Hematopoietic multipotent progenitor cell treated with erythropoietin and hydrocortisone succinate and interleukin-3 and kit ligand, for 6 days (in vitro differentiated cells): ENCODE data around the gene P2RY6.

Experiments
- DNase-seq: peaks from one replicate; pipeline ENCODE4 v3.0.0-alpha.2; 2015

The P2RY6 gene

DNA sequence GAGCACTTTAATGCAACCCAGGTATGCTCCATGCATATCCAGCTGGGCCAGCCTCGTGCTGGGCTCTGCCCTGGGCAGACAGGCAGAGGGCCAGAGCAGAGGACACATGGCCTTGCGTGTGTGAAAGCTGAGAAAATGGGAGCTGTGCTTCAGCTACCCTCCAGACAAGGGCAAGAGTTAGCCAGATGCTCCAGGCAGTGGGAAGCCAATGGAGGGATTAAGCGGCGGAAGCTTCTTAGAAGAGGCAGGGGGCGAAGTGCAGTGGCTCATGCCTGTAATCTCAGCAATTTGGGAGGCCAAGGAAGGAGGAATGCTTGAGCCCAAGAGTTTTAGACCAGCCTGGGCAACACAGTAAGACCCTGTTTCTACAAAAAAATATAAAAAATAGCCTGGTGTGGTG lies 26.1 kb downstream of the P2RY6 start:
- DNase-seq: no peak

DNA sequence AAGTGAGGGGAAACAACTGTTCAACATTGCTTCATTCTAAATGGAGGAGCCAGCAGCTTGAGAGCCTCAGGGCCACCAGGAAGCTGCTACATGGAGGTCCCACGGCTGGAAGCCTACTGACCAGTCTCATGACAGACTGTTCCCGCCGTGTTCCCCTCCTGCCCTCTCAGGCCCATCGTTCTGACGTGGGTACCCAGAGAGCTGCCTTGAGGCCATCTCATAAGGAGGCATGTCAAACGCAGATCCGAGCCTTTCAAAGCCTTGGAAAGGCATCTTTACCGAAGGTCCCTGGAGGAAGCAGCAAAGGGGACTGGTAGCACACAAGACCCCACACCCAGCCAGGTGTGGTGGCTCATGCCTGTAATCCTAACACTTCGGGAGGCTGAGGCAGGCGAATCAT lies 27.6 kb downstream of the P2RY6 start:
- no peak for DNase-seq

DNA sequence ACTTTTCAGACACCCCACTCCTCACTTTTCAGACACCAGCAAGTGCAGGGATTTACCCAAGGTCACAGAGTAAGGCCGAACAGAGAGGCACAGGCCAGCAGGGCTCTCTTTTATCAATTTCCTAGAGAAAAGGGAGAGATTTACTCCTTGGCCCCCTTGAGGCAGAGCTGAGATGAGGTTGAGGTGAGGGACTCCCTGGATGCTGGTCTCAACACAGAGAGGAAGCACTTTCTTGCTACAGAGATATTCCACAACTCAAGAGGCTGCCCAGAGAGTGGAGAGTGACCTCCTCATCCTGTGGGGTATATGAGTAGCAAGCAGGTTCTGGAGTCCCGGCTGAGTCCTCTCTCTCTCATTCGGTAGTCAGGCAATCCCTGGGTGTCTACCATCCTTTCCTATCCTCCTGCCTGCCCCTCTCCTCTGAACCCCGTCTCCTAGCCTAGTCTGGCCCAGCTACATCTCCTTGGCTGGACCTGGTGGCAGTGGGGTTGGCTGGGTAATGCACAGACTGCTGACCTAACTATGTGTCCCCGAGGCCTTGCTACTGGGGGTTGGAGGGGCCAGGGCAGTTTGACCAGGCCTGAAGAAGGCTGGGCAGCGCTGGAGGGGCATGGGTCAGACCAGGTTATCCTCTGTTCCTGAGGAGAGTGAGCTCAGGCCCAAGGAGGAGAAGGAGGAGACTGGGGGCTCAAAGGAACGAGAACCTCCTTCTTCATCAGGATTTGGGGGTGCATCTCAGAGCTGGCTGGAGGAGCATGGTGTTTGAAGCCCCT lies 34.1 kb downstream of the P2RY6 start:
- peak; percentile 47 for DNase-seq

DNA sequence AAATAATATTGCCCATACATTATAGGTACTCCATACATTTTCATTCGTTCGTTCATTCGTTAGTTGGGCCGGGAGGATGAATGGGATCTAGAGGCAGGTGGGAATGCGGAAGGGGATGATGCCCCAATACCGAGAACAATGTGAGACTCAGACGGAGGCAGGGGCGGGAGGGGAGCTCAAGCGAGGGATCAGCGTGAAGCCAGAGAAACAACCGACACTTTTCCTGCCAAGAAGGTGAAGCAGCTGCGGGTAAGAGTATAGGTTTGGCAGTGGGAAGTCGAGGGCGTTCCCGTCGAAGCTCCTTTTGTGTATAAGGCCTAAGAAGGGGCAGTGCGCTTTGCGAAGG lies 34.8 kb downstream of the P2RY6 start:
- no peak for DNase-seq

DNA sequence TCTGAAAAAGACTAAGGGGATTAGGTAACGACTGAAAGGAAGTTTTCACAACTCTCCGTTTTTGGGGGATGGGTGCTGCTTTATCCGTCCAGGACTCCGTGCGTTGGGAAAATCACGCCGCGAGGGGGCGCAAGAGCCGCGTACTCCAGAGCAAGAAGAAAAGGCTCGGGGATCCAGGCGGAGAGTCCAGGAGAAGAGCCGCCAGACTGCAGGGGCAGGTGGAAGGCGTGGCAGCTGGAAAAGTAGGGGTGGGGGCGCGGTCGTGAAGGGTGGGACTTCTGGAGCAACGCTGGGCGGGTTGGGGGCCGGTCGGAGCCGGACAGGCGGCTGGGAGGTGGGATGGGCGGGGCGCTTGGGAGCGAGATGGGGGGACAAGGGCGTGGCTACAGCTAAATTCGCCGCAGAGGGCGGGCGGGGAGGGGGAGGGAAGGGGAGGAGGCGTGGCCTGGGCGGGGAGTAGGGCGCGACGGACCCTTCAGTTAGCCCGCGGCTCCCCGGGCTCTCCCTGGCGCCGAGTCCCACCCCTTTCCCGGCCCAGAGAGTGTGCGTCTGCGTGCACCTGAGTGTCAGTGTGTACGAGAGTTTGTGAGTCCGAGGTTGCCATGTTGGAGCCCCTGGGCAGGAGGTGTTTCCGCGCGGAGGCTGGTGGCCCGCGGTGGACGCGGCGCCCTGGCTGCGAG lies 35.3 kb downstream of the P2RY6 start:
- DNase-seq: peak; percentile 95

DNA sequence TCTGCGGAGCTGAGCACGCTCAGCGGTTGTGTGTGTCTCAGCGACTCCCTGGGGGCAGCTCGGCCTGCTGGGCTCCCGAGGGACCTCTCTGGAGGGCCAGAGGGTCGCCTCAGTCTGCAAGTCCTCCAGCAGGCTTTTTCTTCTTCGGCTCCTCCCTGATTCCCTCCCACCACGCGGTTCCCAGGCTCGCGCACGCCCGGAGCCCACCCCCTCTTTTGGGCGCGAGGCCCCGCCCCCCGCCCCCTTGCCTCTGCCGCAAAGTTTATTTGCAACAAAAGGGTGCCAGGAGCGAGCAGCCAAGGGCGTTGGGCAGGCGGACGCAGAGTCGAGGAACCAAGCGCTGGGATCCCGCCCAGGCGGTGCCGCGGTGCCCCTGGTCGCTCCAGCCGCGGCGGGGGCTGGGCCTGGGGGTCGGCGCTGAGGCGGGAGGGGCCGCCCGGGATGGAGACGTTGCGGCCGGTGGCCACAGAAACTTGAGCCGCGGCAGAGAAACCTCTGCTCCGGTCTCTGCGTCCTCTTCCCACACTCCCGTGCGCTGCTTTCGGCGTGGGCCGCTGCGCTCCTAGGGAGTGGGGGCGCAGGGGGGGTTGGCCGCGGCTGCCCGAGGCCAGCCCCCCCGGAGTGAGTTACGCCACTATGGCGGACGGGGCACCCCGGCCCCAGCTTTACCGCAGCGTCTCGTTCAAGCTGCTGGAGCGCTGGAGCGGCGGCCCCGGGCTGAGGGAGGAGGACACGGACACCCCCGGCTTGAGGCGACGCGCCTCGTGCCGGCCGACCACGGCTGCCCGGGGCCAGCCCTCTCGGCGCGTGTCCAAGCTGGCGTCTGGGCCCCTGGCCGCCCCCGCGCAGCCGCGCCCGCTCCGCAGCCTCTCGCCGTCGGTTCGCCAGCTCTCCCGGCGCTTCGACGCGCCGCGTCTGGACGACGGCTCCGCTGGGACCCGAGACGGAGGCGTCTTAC lies 36.1 kb downstream of the P2RY6 start, which contains the start of gene ARHGEF17:
Gene ARHGEF17 (plus strand): TSS at position 274 of the 958 bp plus-strand sequence. CDS start 363 bp downstream, at position 637.
- no peak for DNase-seq

DNA sequence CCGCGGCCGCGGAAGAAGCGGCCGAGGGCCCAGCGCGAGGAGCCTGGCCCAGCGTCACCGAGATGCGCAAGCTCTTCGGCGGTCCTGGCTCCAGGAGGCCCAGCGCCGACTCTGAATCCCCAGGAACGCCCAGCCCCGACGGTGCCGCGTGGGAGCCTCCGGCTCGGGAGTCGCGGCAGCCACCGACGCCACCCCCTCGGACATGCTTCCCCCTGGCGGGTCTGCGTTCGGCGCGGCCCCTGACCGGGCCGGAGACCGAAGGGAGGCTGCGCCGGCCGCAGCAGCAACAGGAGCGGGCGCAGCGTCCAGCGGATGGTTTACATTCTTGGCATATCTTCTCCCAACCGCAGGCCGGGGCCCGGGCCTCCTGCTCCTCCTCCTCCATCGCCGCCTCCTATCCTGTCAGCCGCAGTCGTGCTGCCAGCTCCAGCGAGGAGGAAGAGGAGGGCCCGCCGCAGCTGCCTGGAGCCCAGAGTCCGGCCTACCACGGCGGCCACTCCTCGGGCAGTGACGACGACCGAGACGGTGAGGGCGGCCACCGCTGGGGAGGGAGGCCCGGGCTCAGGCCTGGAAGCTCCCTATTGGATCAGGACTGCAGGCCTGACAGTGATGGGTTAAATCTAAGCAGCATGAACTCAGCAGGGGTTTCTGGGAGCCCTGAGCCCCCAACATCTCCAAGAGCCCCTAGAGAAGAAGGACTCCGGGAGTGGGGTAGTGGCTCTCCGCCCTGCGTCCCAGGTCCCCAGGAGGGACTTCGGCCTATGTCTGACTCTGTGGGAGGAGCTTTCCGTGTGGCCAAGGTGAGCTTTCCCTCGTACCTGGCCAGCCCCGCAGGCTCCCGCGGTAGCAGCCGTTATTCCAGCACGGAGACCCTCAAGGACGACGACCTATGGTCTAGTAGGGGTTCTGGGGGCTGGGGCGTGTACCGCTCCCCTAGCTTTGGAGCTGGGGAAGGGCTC lies 37.1 kb downstream of the P2RY6 start:
- DNase-seq: peak; percentile 58

DNA sequence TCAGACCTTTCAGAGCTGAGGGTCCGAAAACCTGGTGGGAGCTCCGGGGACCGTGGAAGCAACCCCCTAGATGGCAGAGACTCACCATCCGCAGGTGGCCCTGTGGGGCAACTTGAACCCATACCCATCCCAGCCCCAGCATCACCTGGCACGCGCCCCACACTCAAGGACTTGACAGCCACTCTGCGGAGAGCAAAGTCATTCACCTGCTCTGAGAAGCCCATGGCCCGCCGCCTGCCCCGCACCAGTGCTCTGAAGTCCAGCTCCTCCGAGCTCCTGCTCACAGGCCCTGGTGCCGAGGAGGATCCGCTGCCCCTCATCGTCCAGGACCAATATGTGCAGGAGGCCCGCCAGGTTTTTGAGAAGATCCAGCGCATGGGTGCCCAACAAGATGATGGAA lies 37.9 kb downstream of the P2RY6 start:
- no peak for DNase-seq

DNA sequence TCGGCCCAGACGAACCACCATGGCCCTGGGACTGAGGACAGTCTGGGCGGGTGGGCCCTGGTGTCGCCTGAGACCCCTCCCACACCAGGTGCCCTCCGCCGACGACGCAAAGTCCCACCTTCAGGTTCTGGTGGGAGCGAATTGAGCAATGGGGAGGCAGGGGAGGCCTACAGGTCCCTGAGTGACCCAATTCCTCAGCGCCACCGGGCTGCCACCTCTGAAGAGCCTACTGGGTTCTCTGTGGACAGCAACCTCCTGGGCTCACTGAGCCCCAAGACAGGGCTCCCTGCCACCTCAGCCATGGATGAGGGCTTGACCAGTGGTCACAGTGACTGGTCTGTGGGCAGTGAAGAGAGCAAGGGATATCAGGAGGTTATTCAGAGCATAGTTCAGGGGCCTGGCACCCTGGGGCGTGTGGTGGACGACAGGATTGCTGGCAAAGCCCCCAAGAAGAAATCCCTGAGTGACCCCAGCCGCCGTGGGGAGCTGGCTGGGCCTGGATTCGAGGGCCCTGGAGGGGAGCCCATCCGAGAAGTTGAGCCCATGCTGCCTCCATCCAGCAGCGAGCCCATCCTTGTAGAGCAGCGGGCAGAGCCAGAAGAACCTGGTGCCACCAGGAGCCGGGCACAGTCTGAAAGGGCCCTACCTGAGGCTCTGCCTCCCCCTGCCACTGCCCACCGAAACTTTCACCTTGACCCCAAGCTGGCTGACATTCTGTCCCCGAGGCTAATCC lies 38.7 kb downstream of the P2RY6 start:
- DNase-seq: no peak

DNA sequence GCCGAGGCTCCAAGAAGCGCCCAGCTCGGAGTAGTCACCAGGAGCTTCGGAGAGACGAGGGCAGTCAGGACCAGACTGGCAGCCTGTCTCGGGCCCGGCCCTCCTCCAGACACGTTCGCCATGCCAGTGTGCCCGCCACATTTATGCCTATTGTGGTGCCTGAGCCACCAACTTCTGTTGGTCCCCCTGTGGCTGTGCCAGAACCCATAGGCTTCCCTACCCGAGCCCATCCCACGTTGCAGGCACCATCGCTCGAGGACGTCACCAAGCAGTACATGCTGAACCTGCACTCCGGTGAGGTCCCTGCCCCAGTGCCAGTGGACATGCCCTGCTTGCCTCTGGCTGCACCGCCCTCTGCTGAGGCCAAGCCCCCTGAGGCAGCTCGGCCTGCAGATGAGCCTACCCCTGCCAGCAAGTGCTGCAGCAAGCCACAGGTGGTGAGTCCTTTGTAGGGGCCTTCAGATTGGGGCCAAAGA lies 39.3 kb downstream of the P2RY6 start:
- DNase-seq: no peak

DNA sequence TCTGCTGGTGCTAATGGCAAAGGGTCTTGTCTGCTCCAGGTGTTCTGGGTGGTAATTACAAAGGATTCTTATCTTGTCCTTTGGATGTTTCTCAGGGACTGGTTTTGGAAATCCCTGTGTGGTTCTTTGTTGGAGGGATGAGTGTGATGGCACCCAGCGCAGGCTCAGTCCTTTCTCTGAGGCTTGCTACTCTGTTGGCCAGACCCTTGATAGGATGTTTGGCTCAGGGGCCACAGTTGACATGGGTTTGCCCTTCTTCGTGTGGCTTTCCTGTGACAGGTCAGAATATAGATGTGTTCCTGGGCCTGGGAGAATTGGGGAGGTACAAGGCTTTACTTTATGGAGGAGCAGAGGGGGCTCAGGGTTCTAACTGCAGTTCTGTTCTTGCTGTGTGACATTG lies 39.9 kb downstream of the P2RY6 start:
- DNase-seq: no peak

DNA sequence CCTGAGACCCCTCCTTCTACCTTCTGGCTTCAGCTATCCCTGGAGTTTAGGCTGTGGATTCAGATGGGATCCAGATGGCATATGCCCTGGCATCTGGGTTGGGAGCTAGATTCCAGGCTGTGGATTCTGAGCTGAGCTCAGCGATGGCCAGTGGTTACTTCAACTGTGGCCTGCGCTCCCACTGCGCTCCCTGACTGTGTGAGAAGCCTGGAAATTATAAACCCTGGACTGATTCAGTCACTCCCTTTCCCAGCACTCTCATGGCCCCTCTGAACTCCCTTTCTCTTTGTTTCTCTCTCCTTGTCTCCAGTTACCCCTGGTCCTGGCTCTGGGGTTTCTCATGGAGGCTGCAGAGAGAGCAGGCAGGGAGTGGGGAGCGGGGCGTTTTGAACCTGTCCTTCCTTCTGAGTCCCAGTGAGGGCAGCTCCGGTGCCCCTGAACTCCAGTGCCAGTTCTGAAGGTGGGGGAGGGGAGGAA lies 40.8 kb downstream of the P2RY6 start:
- DNase-seq: no peak

DNA sequence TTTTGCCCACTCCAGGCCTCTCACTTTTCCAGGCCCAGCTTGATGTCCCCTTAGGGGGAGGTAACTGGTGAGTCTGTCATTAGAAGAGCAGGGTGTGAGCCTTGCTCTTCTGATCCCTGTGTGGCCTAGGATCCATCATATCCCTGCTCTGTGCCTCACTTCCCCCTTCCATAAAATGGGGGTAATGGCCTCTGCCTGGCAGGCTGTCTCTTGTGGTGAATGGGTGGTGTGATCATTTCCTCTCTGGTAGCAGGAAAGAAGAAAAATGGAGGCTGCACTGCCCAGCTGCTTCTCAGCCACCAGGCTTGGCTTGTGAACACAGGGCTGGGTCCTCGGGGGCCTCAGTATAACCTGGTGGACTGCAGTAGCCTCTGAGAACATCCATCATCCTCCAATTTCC lies 41.5 kb downstream of the P2RY6 start:
- DNase-seq: no peak

DNA sequence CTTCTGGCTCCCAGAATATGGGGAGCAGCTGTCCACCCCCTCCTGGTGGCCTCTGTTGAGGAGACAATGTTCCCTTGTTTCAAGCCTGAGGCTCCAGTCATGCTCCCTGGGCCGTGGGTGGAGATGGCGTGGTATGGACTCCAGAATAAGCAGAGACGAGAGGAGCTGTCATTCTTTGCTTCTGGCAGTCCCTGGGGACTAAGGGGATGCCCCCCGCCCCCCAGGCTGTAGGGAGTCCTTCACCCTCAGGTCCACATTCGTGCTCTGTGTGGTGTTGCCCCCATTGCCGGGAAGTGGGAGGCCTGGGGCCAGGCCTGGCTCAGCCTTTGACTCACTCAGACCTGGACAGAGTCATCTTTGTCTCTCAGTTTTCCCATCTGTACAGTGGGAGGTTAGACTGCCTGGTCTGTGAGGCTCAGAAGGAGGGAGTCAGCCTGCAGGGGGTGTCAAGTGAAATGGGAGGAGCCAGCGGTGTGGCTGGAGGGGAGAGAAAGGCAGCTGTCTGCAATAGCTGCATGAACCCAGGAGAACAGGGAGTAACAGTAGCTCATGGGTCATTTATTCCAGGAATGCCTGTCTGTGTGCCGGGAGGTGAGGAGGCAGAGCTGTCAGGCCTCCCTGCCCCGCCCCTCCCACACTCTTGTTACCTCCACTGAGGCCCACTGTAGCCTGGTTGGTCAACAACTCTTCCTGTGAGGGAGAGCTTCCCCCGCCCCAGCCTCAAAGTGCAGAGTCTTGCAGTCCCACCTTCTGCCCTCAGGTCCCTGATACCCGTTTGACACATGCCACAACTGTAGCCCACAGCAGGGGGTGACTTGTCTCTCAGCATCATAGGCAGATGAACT lies 42.2 kb downstream of the P2RY6 start:
- DNase-seq: no peak

DNA sequence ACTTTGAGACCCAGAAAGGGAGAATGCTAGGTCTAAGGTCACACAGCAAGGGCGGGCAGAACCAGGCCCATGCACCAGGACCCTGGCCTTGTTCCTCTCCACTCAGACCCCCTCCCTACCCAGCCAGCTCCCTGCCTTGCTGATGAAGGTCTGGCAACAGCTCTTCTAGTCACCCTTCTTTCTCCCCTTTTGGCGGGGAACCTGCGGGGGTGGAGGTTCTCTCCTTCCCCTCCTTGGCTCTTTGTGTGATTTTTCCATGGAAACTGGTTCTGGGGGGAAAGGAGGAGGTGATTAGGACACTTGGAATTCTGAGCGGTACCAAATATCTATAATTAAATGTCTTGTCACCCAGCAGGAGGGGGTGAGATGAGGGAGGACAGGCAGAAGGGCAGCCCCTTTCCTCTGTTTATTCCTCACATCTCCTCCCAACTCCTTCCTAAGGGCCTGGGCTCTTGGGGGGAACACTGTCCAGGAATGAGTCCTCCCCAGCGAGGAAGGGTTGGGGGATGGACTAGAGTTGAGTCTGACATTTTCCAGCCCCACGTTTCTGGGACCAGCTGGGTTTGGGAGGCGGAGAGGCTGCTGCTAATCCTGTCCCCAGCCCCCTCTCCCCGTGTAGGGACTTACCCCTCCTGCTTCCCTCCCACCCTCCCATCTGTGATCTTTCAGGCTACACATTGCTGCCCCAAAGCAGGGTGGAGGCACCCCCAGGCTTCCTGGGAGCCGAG lies 43.3 kb downstream of the P2RY6 start:
- no peak for DNase-seq

DNA sequence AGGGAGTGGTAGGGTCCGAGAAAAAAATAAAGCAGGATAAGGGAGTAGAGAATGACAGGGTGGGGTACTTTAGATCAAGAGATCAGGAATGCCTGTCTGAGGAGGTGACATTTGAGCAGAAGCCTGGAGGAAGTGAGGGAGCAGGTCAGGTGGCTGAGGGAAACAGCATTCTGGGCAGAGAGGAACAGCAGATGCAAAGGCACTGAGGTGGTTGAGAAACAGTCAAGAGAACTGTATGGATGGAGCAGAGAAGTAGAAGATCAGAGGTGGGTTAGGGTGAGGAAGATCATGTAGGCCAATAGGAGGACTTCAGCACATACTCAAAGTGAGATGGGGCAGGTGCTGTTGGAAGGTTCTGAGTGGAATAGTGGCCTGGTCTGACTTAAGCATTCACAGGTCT lies 44.3 kb downstream of the P2RY6 start:
- DNase-seq: no peak

DNA sequence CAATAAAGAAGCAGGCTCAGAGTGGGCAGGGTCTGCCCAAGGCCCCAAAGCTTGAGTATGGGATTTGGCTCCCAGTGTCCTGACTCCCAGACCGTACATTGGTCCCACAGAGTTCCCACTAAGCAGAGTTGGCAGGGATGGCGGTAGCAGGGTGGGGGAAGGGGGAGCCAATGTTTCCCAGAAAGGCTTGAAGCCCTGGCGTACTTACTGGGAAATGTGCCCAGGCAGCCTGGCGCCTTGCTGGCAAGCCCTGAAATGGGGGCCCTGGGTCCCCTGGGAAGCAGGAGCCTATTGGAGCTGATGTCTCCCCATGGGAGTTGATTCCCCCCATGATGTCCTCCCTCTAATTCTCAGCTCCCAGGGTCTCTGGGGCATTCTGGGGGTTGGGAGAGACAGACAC lies 45.2 kb downstream of the P2RY6 start:
- no peak for DNase-seq

DNA sequence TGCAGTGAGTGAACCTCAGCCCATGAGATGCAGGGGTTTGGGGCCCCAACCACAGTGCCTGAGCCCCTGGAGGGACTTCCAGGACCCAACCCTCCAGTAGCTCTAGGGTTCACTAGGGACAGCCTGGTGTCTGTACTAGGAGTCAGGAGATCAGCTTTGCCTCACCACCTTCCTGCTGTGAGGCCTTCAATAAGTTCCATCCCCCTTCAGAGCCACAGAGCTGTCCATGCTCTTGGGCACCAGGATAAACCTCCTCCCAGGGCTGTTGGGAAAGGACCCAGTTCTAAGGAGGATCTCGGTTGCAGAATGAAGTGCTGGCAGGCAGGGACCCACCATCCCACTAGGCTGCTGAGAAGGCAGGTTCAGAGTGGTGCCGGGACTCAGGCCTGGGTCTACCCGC lies 45.7 kb downstream of the P2RY6 start:
- DNase-seq: no peak

DNA sequence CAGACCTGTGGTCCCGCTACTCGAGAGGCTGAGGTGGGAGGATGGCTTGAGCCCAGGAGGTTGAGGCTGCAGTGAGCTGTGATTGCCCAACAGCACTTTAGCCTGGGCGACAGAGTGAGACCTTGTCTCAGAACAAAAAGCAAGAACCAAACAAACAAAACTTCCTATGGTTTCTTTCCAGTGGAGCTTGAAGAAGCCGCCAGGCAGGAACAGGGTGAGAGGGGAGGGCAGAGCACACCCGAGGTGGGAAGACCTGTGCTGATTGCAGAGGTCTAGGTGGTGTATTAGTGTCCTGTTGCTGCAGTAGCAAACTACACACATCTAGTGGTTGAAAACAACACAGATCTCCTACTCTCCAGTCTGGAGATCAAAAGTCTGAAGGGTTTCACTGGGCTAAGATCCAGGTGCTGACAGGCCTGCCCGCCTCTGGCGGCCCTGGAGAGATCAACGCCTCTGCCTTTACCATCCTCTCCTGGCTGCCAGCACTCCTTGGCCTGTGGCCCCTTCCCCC lies 46.4 kb downstream of the P2RY6 start:
- DNase-seq: no peak
